GM13976 (cell line): ENCODE measurements around the gene FANCE.

Experiments used
- DNase-seq: peaks from one replicate; pipeline ENCODE4 v3.0.0; 2012; ENCODE audit warnings: low spot score
- in situ Hi-C: fragments of 300-500 bp; cut with MboI; formaldehyde crosslinking; loops from one replicate; pipeline ENCODE4 v1.12.0; 2022; ENCODE audit warnings: low sequenced_read_pairs, mixed read lengths, inconsistent platforms; ENCODE audit not compliant: unreplicated experiment
- TF ChIP-seq, protein P1 (sequence below): IDR thresholded peaks from 2 replicates; pipeline ENCODE4 v1.5.1; 2012; ENCODE audit warnings: borderline replicate concordance, mild to moderate bottlenecking; ENCODE audit not compliant: insufficient read depth; ENCODE audit errors: extremely low read depth, missing control alignments, control extremely low read depth

Gene FANCE

DNA sequence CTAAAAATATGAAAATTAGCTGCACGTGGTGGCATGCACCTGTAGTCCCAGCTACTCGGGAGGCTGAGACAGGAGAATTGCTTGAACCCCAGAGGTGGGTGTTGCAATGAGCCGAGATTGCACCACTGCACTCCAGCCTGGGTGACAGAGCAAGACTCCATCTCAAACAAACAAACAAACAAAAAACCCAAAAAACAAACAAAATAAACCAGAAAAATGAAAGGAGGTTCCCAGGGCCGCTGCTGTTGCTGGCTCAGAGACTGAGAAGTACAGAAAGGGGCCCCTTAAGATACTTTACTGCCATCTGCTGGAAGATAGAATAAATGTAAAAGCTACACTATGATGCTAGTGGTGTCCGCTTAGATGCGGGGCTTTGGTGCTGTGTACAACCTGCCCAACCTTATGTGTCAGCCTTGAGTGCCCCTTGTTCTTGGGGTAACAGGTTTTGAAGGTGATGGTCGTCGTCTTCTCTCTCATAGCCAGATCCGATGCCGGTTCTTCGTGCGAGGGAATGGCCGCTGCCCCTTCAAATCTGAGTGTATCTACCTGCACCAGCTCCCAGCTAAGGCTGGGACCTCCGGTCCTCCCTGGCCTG is 2.8 kb upstream of the FANCE start:
- DNase-seq: peak; percentile 87
- in situ Hi-C loops: no loop called here
- TF ChIP-seq, protein P1, sequence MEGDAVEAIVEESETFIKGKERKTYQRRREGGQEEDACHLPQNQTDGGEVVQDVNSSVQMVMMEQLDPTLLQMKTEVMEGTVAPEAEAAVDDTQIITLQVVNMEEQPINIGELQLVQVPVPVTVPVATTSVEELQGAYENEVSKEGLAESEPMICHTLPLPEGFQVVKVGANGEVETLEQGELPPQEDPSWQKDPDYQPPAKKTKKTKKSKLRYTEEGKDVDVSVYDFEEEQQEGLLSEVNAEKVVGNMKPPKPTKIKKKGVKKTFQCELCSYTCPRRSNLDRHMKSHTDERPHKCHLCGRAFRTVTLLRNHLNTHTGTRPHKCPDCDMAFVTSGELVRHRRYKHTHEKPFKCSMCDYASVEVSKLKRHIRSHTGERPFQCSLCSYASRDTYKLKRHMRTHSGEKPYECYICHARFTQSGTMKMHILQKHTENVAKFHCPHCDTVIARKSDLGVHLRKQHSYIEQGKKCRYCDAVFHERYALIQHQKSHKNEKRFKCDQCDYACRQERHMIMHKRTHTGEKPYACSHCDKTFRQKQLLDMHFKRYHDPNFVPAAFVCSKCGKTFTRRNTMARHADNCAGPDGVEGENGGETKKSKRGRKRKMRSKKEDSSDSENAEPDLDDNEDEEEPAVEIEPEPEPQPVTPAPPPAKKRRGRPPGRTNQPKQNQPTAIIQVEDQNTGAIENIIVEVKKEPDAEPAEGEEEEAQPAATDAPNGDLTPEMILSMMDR: peak; percentile 55

DNA sequence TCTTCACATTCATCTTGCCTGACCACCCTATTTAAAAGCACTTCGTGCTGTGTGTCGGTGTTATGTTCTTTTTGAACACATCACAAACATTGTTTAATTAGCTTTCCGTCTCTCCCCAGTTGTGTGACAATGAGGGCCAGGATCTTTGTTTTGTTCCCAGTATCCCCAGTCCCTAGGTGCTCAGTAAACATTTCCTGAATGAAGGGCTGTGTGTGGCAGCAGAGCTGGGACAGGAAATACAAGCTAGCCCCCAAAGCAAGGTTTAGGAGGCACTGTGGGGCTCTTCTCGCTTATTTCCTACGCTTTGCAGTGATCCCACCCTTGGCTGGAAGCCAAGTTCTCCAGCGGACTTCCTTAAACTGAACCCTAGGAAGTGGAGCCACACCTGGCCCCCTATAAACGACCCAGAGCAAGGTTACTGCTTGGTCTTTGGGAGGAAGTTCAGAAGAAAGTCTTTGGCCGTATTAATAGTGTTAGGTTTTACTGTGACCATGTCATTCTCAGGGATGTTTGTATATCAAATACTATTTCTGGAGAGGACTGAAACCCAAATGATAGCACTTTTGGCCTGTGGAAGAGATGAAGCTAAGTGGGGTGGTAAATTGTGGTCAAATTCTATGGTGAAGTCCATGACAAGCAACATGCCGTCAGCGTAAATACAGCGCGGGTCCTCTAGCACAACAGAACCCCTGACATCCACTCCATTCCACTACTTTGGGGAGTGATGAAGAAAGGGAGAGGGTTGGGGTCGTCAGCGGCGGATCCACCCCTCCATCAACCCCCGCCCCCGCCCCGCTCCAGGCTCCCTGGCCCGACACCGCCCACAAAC is 570 bp upstream of the FANCE start:
- TF ChIP-seq, protein P1: no peak
- in situ Hi-C loops: loop anchor here (5.0 kb wide), 1 partner anchor 109 kb away; the partner anchor contains the start of gene PPARD
- no peak for DNase-seq

DNA sequence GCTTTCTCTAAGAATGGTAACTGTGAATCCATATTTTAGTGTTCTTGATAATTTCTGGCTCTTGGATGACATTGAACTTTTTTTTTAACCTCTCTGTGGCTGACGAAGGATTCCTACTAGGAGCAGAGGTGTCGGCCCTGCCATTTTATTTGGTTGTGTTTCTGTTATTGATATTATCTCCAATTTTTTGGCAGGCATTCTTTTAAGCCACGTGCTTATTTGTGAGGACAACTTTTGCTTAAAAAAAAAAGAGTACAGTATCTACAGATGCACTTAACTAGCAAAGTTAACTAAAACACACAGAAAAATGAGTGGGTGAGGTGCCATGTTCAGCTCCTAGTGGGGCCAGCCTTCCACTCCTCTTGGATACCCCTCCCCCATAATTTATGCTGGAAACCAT is 1.1 kb downstream of the FANCE start:
- in situ Hi-C loops: loop anchor here (5.0 kb wide), 1 partner anchor 111 kb away; the partner anchor contains the start of gene PPARD
- TF ChIP-seq, protein P1: no peak
- DNase-seq: no peak

DNA sequence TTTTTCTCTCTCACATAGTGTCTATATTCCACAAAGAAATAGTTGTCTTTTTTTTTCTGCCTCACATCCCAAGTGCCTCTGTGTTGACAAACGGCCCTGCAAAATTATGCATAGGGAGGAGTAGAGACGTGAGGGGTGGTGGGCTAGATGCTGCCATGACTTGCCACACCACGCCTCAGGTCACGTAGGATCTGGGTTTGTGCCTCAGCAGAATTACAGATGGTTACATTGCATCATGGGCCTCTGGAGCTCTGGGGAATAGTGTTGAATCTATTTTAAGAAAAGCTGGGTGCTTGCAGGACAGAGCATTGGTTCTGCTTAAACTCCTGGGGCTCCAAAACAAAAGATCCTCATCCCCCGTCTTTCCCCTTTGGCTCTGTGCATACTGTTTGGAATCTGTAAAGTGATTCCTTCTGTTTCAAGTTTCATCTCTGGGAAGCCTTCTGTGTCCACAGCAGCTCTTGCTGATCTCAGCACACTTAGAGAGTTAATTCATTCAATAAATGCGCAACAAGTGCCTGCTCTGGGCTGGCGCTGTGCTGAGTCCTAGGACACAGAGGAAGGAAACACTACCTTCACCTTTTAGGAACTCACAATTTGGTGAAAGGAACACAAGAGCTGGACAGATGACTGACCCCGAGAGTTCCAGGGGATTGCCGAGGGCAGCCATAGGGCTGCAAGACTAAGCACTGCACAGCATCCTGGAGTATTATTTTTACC is 2.4 kb downstream of the FANCE start:
- in situ Hi-C loops: loop anchor here (5.0 kb wide), 1 partner anchor 112 kb away; the partner anchor contains the start of gene PPARD
- DNase-seq: no peak
- TF ChIP-seq, protein P1: no peak

DNA sequence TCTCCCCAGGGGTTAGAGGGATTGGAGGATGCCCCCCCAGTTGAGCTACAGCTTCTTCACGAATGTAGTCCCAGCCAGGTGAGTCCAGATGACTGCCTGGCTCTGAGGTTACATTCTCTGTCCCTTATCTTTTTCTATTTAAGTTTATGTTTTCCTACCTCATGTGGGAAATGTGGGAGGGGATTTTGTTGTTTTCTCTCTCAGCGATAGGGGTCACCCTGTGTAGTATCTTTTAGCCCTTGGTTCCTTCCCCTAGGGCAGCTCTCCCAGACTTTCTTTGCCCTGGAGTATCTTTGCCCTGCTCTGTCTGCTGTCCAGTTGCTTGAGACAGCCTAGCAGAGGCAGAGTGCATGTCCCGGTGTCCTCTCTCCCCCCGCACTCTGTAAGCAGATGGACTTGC is 5.8 kb downstream of the FANCE start:
- no peak for DNase-seq
- in situ Hi-C loops: no loop called here
- TF ChIP-seq, protein P1: no peak

DNA sequence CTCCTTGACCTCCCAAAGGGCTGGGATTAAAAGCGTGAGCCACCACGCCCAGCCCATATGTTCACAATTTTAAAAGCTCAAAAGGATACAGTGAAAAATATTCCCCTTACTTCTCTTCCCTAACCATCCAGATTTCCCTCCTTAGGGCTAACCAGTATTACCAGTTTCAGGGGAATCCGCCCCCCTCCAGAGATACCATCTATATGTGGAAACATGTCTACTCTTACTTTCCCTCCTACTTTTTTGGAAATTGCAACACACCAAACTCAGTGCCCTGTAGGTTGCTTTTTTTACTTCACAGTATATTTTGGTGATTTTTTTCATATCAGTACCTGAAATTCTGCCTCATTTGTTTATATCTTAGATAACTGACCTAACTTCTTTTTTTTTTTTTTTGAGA is 9.1 kb downstream of the FANCE start:
- in situ Hi-C loops: no loop called here
- TF ChIP-seq, protein P1: no peak

More for the DNA sequence above, 9.1 kb downstream of the FANCE start:
- DNase-seq: no peak
